Right cardiac atrium (tissue), 5 donors: ENCODE results near the gene FJX1. TPM values are rescaled to one million over a fixed set of nuclear protein-coding genes. Genes with fewer than 3 reads are reported as not detected.
"Not testable (repeated sequence)": the region's sequence is repeated elsewhere in the genome, so short reads cannot be mapped to it uniquely, and the experiment has no call there.

ENCODE experiments used
- ATAC-seq, 2 donors: fragments of 200-7000 bp; cut with Tn5 transposase; one replicate each; pipeline versions ENCODE4 v1.8.0 to v1.9.1; 2020; ENCODE audit warnings: moderate library complexity in 2 of 2, mild to moderate bottlenecking in 1 of 2
- DNase-seq, 3 donors: peaks; one replicate each; pipeline ENCODE4 v3.0.0-alpha.2; 2020
- H3K27ac ChIP-seq: one replicate; pipeline ENCODE4 v1.5.1; 2013; ENCODE audit warnings: mild to moderate bottlenecking, low read length, control low read depth, moderate library complexity
- H3K27me3 ChIP-seq: one replicate; pipeline ENCODE4 v1.6.1; 2013; ENCODE audit not compliant: control insufficient read depth, insufficient read depth
- H3K4me1 ChIP-seq: one replicate; pipeline ENCODE4 v1.6.1; 2013; ENCODE audit warnings: low read length; ENCODE audit not compliant: control insufficient read depth, insufficient read depth
- H3K4me3 ChIP-seq: one replicate; pipeline ENCODE4 v1.5.1; 2013; ENCODE audit warnings: low read length, control low read depth
- H3K9me3 ChIP-seq: one replicate; pipeline ENCODE4 v1.6.1; 2013; ENCODE audit warnings: low read length; ENCODE audit not compliant: control insufficient read depth
- WGBS: extraction: QIAGEN DNeasy Blood & Tissue Kit; methylation state at CpG from one replicate; pipeline ENCODE4 v1.1.7; 2013; 5-methylcytosine and 5-hydroxymethylcytosine counted together
- intact Hi-C, 4 donors: fragments of 100-400 bp; cut with DNase I; formaldehyde crosslinking; loops; one replicate each; pipeline versions ENCODE4 v1.11.0 to v1.14.0; 2022 to 2023
- polyA plus RNA-seq: library from polyadenylated mRNA; stranded (reverse); fragments of 200-250 nt; gene quantifications from one replicate; pipeline ENCODE4 v1.2.3, GENCODE V29; 2013
- total RNA-seq, 4 donors: library from RNA; stranded (reverse); fragmentation: NEBNext Ultra II Directional; extraction: Animal tissue kit (Norgen Biotek cat#: 25700); gene quantifications; one replicate each; pipeline ENCODE4 v1.2.1, GENCODE V29; 2021
- donor health status: healthy with polysubstance abuse.
- donor health status: DM: no; HTN: yes; CAD: no.
- donor health status: DM: no; HTN: no; CAD: no.
- donor health status: DM: no; HTN: yes; CAD: no; lungs with severe emphysema.
- donor health status: DM: yes; HTN: yes; CAD: no.

The FJX1 gene
- total and polyA plus RNA-seq, 5 donors: 0.91 to 5.9 (median 1.3) TPM

GRCh38 chr11:35632301-35632700, 14.0 kb downstream of the FJX1 start:
- WGBS: 53% methylated on average over 1 of the region's 1 CpG
- H3K4me3 ChIP-seq: no peak overlapping the region
- DNase-seq: no peak
- no peak for ATAC-seq
- H3K27ac ChIP-seq: no peak overlapping the region
- no peaks in the 10 kb centered on the region for H3K4me1 ChIP-seq
- intact Hi-C loops: no loop called here
- H3K27me3 ChIP-seq: peaks cover 10% of the 10 kb centered on the region
- H3K9me3 ChIP-seq: no peaks in the 10 kb centered on the region

- Histone ChIP-seq H3K27me3 (peaks cover 10% of the 10 kb centered on the region), H3K4me3 (no peak overlapping the region), H3K27ac (no peak overlapping the region), H3K4me1 (no peaks in the 10 kb centered on the region), H3K9me3 (no peaks in the 10 kb centered on the region)
- no peak for DNase-seq
- WGBS: 70% methylated on average over 4 of the region's 4 CpGs
- intact Hi-C loops: no loop called here
- ATAC-seq: no peak
Measured at GRCh38 chr11:35633827-35634423, 15.7 kb downstream of the FJX1 start.

GRCh38 chr11:35635933-35636332, 17.7 kb downstream of the FJX1 start:
- ATAC-seq: no peak
- H3K27me3 ChIP-seq: peaks cover 3% of the 10 kb centered on the region
- DNase-seq: no peak
- intact Hi-C loops: no loop called here
- H3K4me3 ChIP-seq: no peak overlapping the region
- no peaks in the 10 kb centered on the region for H3K4me1 ChIP-seq
- no peaks in the 10 kb centered on the region for H3K9me3 ChIP-seq
- 79% methylated on average over 6 of the region's 6 CpGs for WGBS
- H3K27ac ChIP-seq: no peak overlapping the region

- intact Hi-C loops: no loop called here
- H3K27ac ChIP-seq: no peak overlapping the region
- no peaks in the 10 kb centered on the region for H3K4me1 ChIP-seq
- no peaks in the 10 kb centered on the region for H3K9me3 ChIP-seq
- WGBS: 84% methylated on average over 9 of the region's 9 CpGs
- H3K27me3 ChIP-seq: no peaks in the 10 kb centered on the region
- ATAC-seq (no peak), DNase-seq (no peak)
- no peak overlapping the region for H3K4me3 ChIP-seq
Measured at GRCh38 chr11:35639591-35640179, 21.4 kb downstream of the FJX1 start.

- WGBS: 60% methylated on average over 6 of the region's 6 CpGs
- no peaks in the 10 kb centered on the region for H3K27me3 ChIP-seq
- intact Hi-C loops: no loop called here
Measured at GRCh38 chr11:35641171-35641897, 23.1 kb downstream of the FJX1 start.

GRCh38 chr11:35641964-35642363, 23.7 kb downstream of the FJX1 start:
- H3K27me3 ChIP-seq: no peaks in the 10 kb centered on the region
- H3K4me3 ChIP-seq: no peak overlapping the region
- H3K27ac ChIP-seq: no peak overlapping the region
- ATAC-seq (no peak), DNase-seq (no peak)
- intact Hi-C loops: no loop called here
- no peaks in the 10 kb centered on the region for H3K4me1 ChIP-seq
- WGBS: 83% methylated on average over 3 of the region's 3 CpGs
- H3K9me3 ChIP-seq: no peaks in the 10 kb centered on the region

More at GRCh38 chr11:35641171-35641897, 23.1 kb downstream of the FJX1 start:
- Histone ChIP-seq H3K4me1 (no peaks in the 10 kb centered on the region), H3K4me3 (no peak overlapping the region), H3K27ac (no peak overlapping the region), H3K9me3 (no peaks in the 10 kb centered on the region)
- ATAC-seq (peak in 1 of 2 donors; percentile 25), DNase-seq (no peak)

- Histone ChIP-seq H3K4me3 (no peak overlapping the region), H3K27me3 (no peaks in the 10 kb centered on the region), H3K9me3 (no peaks in the 10 kb centered on the region), H3K27ac (no peak overlapping the region), H3K4me1 (no peaks in the 10 kb centered on the region)
- DNase-seq (no peak), ATAC-seq (no peak)
- intact Hi-C loops: no loop called here
- whole genome bisulfite sequencing: 73% methylated on average over 8 of the region's 8 CpGs
Measured at GRCh38 chr11:35647421-35648093, 29.3 kb downstream of the FJX1 start.

GRCh38 chr11:35650006-35650405, 31.7 kb downstream of the FJX1 start:
- WGBS: 52% methylated on average over 1 of the region's 1 CpG
- ATAC-seq (no peak), DNase-seq (no peak)
- no peak overlapping the region for H3K4me3 ChIP-seq
- H3K27ac ChIP-seq: no peak overlapping the region
- intact Hi-C loops: no loop called here
- H3K27me3 ChIP-seq: no peaks in the 10 kb centered on the region
- no peaks in the 10 kb centered on the region for H3K9me3 ChIP-seq
- H3K4me1 ChIP-seq: no peaks in the 10 kb centered on the region

- ATAC-seq: no peak
Measured at GRCh38 chr11:35650467-35650866, 32.2 kb downstream of the FJX1 start.

GRCh38 chr11:35651263-35651662, 33.0 kb downstream of the FJX1 start:
- intact Hi-C loops: no loop called here
- H3K9me3 ChIP-seq: no peaks in the 10 kb centered on the region
- no peaks in the 10 kb centered on the region for H3K4me1 ChIP-seq
- DNase-seq (no peak), ATAC-seq (no peak)
- H3K4me3 ChIP-seq: no peak overlapping the region
- H3K27me3 ChIP-seq: no peaks in the 10 kb centered on the region
- H3K27ac ChIP-seq: no peak overlapping the region
- 85% methylated on average over 3 of the region's 3 CpGs for WGBS

More at GRCh38 chr11:35650467-35650866, 32.2 kb downstream of the FJX1 start:
- intact Hi-C loops: no loop called here
- Histone ChIP-seq H3K27ac (no peak overlapping the region), H3K27me3 (no peaks in the 10 kb centered on the region), H3K4me3 (no peak overlapping the region), H3K9me3 (no peaks in the 10 kb centered on the region), H3K4me1 (no peaks in the 10 kb centered on the region)
- no peak for DNase-seq
- 81% methylated on average over 4 of the region's 4 CpGs for WGBS

GRCh38 chr11:35652786-35653185, 34.5 kb downstream of the FJX1 start:
- ATAC-seq, DNase-seq: not testable (repeated sequence)
- 93% methylated on average over 5 of the region's 5 CpGs for WGBS

More at GRCh38 chr11:35652786-35653185, 34.5 kb downstream of the FJX1 start:
- H3K27ac ChIP-seq, H3K9me3 ChIP-seq, intact Hi-C loops, H3K4me1 ChIP-seq, H3K27me3 ChIP-seq, H3K4me3 ChIP-seq: not testable (repeated sequence)
